ENCODE measurements around the gene NRIP1. TPM values are rescaled to one million over a fixed set of nuclear protein-coding genes. Genes with fewer than 3 reads are reported as not detected.
A peak's percentile ranks its signal among the peaks of the same experiment; 100 is the strongest.

Gene NRIP1
- total and polyA plus RNA-seq, 2 of the 8 experiments (the other 6 are each of a cell fraction or from before 2014, with no cell fraction given): 1.5 to 9.3 TPM

DNA sequence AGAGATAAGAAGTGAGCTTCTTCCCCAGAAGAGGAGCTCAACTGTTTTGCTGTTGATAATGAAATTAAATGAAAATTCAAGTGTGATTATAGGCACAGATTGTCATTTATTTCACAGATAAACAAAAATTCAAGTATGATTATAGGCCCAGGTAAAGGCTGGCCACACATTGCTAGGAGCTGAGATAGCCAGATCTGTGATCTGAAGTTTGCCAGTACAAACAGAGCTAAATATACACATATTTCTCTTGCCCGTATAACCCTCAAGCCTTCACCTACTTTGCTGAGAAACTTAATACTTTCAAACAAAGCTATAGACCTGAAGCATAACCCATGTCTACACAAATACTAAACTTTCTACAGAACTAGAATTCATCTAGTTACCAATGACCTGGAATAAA lies 31.3 kb upstream of the NRIP1 start:
- Histone ChIP-seq H3K23me2 (ENCODE audit: low read depth, low read length) (no peaks in the 10 kb centered on the region), H3K79me2 (ENCODE audit: control insufficient read depth in 1 of 2, insufficient read depth in 2 of 2, low read length in 2 of 2) (no peaks in the 10 kb centered on the region), H2BK20ac (ENCODE audit: low read length) (no peak overlapping the region), H3K18ac (ENCODE audit: extremely low read depth, low read length) (no peak overlapping the region), H3K4me3 (ENCODE audit: extremely low read depth in 1 of 4, insufficient read depth in 2 of 4, low read depth in 3 of 4, low read length in 4 of 4) (no peak overlapping the region), H4K8ac (ENCODE audit: extremely low read depth, insufficient read depth, low read length) (no peak overlapping the region), H3K9ac (replicated peaks in 1 of 4; ENCODE audit: extremely low read depth in 1 of 4, low read depth in 3 of 4, low read length in 3 of 4) (no peak overlapping the region), H3K36me3 (ENCODE audit: control insufficient read depth in 2 of 4, insufficient read depth in 4 of 4, low read length in 3 of 4) (no peaks in the 10 kb centered on the region), H4K5ac (ENCODE audit: insufficient read length, low read depth, low read length) (no peak overlapping the region), H3K9me3 (ENCODE audit: insufficient read depth in 2 of 2, low read depth in 1 of 2, low read length in 1 of 2) (no peaks in the 10 kb centered on the region), H3K14ac (ENCODE audit: insufficient read length) (no peak overlapping the region), H3K4me2 (ENCODE audit: insufficient read depth in 1 of 2, low read depth in 2 of 2, low read length in 2 of 2) (no peak overlapping the region), H4K20me1 (replicated peaks in 1 of 2; ENCODE audit: control insufficient read depth in 1 of 2, insufficient read depth in 2 of 2, low read length in 2 of 2) (no peaks in the 10 kb centered on the region), H2AFZ (ENCODE audit: low read length) (0 out of 2 replicates have a peak overlapping the region, but pooled peaks have one; percentile 64), H2BK120ac (replicated peaks; ENCODE audit: low read depth, low read length) (no peak overlapping the region), H2BK15ac (ENCODE audit: low read length) (no peak overlapping the region), H3K4me1 (replicated peaks in 1 of 4; ENCODE audit: control insufficient read depth in 3 of 4, insufficient read depth in 4 of 4, low read length in 3 of 4) (peaks cover 0 to 4% (median 0%) of the 10 kb centered on the region in 4 experiments; a peak in 1 of 7 replicates), H3K4ac (replicated peaks; ENCODE audit: insufficient read length, low read depth, low read length) (no peak overlapping the region), H2AK5ac (ENCODE audit: low read depth, low read length) (no peak overlapping the region), H3K27me3 (replicated peaks in 1 of 4; ENCODE audit: control insufficient read depth in 3 of 4, extremely low read depth in 1 of 4, insufficient read depth in 3 of 4, low read length in 3 of 4) (no peaks in the 10 kb centered on the region), H4K91ac (replicated peaks; ENCODE audit: insufficient read length, low read length) (no peak overlapping the region), H3K23ac (ENCODE audit: insufficient read length) (no peak overlapping the region), H3K27ac (ENCODE audit: low read depth, low read length) (no peak overlapping the region), H3K79me1 (ENCODE audit: low read depth, low read length) (no peaks in the 10 kb centered on the region), H3K56ac (replicated peaks; ENCODE audit: insufficient read length, low read depth, low read length) (no peak overlapping the region), H2BK5ac (ENCODE audit: low read depth, low read length) (no peak overlapping the region), H2BK12ac (ENCODE audit: low read depth, low read length) (no peak overlapping the region)
- TF ChIP-seq TAF1 (IDR thresholded peaks at IDR 0.05; ENCODE audit: low read depth, low read length) (no peak), NANOG (IDR thresholded peaks at IDR 0.05; ENCODE audit: insufficient read depth, low read depth, low read length, poor library complexity, severe bottlenecking) (no peak), SP1 (IDR thresholded peaks at IDR 0.05; ENCODE audit: low read depth, low read length) (no peak), RXRA (IDR thresholded peaks at IDR 0.05; ENCODE audit: insufficient read depth, low read depth, low read length) (no peak), KDM1A (IDR thresholded peaks at IDR 0.05; ENCODE audit: borderline replicate concordance, low read length) (no peak), BRCA1 (IDR thresholded peaks at IDR 0.05; ENCODE audit: low read depth, low read length) (no peak), BCL11A (IDR thresholded peaks at IDR 0.05; ENCODE audit: low read depth in 2 of 2, low read length in 2 of 2) (no peak), EZH2 (IDR thresholded peaks at IDR 0.05; ENCODE audit: low read depth, low read length, severe bottlenecking) (no peak), NRF1 (IDR thresholded peaks at IDR 0.05; ENCODE audit: low read depth, low read length) (no peak), PHF8 (conservative IDR thresholded peaks at IDR 0.05; ENCODE audit: low read depth, low read length) (no peak), KDM4A (IDR thresholded peaks at IDR 0.05; ENCODE audit: low read depth, low read length, severe bottlenecking) (no peak), YY1 (IDR thresholded peaks at IDR 0.05; ENCODE audit: low read depth, low read length) (no peak), BACH1 (IDR thresholded peaks at IDR 0.05; ENCODE audit: low read length) (no peak), SIRT6 (IDR thresholded peaks at IDR 0.05; ENCODE audit: low read length) (no peak)
- DNase-seq (ENCODE audit: low read depth in 1 of 2, low spot score in 2 of 2) (no peak), FAIRE-seq (no peak)
- 93% methylated on average over 1 of the region's 1 CpG; no CpG with 5 or more reads in 1 of the 2 experiments for WGBS, 2 experiments (ENCODE audit: extremely low coverage in 1 of 2, insufficient coverage in 1 of 2, insufficient read length in 1 of 2, insufficient replicate concordance in 2 of 2, low coverage in 1 of 2, low lambda C conversion rate in 2 of 2, missing lambda C conversion rate in 1 of 2)
- ChIA-PET CTCF (ENCODE audit: partially characterized antibody) (interaction anchor here (1.3 kb wide), 2 partner anchors 9 to 387 kb away, joined by 4 read pairs; no protein-coding TSS in a partner anchor), POLR2A (ENCODE audit: partially characterized antibody) (no interaction called here)
